GM21360 (cell line): ENCODE results near the gene PBRM1.

Experiments
- ATAC-seq: cut with Tn5 transposase; IDR thresholded peaks from one replicate; pipeline ENCODE4 v1.9.1; 2021; ENCODE audit warnings: mild to moderate bottlenecking, moderate library complexity; ENCODE audit not compliant: unreplicated experiment

The PBRM1 gene

GRCh38 chr3:52574056-52574965, 111.4 kb downstream of the PBRM1 start:
- ATAC-seq, result no peak

- ATAC-seq, result no peak
These were observed 113.5 kb downstream of the PBRM1 start for GRCh38 chr3:52572221-52572620.

- no peak for ATAC-seq
These were observed 115.6 kb downstream of the PBRM1 start for GRCh38 chr3:52570076-52570475.

GRCh38 chr3:52568069-52568468, 117.6 kb downstream of the PBRM1 start:
- ATAC-seq, result no peak

GRCh38 chr3:52563984-52564383, 121.7 kb downstream of the PBRM1 start:
- ATAC-seq, result no peak

- no peak for ATAC-seq
These were observed 124.5 kb downstream of the PBRM1 start for GRCh38 chr3:52561028-52561747.

- no peak for ATAC-seq
These were observed 127.3 kb downstream of the PBRM1 start for GRCh38 chr3:52558436-52558835.

- ATAC-seq, result no peak
These were observed 128.4 kb downstream of the PBRM1 start for GRCh38 chr3:52557011-52557960.

GRCh38 chr3:52555056-52555455, 130.7 kb downstream of the PBRM1 start:
- ATAC-seq, result no peak

- ATAC-seq, result no peak
These were observed 131.5 kb downstream of the PBRM1 start for GRCh38 chr3:52554026-52554755.

- no peak for ATAC-seq
These were observed 133.6 kb downstream of the PBRM1 start for GRCh38 chr3:52552089-52552488.

GRCh38 chr3:52551118-52551517, 134.6 kb downstream of the PBRM1 start:
- ATAC-seq, result no peak

GRCh38 chr3:52547143-52547542, 138.6 kb downstream of the PBRM1 start:
- no peak for ATAC-seq

- ATAC-seq, result no peak
These were observed 139.4 kb downstream of the PBRM1 start for GRCh38 chr3:52546111-52546901.

GRCh38 chr3:52544937-52545336, 140.8 kb downstream of the PBRM1 start:
- no peak for ATAC-seq

- ATAC-seq, result no peak
These were observed 144.7 kb downstream of the PBRM1 start for GRCh38 chr3:52541050-52541449.

- ATAC-seq, result no peak
These were observed 146.6 kb downstream of the PBRM1 start for GRCh38 chr3:52539010-52539653.

GRCh38 chr3:52537726-52538421, 147.8 kb downstream of the PBRM1 start:
- no peak for ATAC-seq
